SU-DHL-6 (cell line): ENCODE results near the gene MAF.

ENCODE experiments used
- H2AFZ ChIP-seq: fragments of 200-600 bp; sonication (generic); 2 replicates; pipeline ENCODE4 v1.6.1; 2014; ENCODE audit warnings: low read depth, mild to moderate bottlenecking, moderate library complexity, mixed read lengths, antibody characterized with exemption, low read length; ENCODE audit not compliant: severe bottlenecking
- H3F3A ChIP-seq: fragments of 200-600 bp; shearing (Covaris generic); 2 replicates; pipeline ENCODE4 v1.6.0; 2016; ENCODE audit warnings: antibody characterized with exemption, mild to moderate bottlenecking; ENCODE audit not compliant: insufficient read depth
- H3K27ac ChIP-seq: fragments of 200-600 bp; sonication (generic); 2 replicates; pipeline ENCODE4 v1.5.1; 2016; ENCODE audit warnings: low read depth, mild to moderate bottlenecking, low read length, moderate library complexity, mixed read lengths
- H3K27me3 ChIP-seq: fragments of 200-600 bp; sonication (generic), shearing (Covaris generic); 2 replicates; pipeline ENCODE4 v1.6.0; 2014; ENCODE audit warnings: mild to moderate bottlenecking, low read length
- H3K36me3 ChIP-seq: fragments of 200-600 bp; sonication (generic); 2 replicates; pipeline ENCODE4 v1.6.1; 2014; ENCODE audit warnings: mild to moderate bottlenecking, low read length, mixed read lengths
- H3K4me2 ChIP-seq: fragments of 300-600, 200-600 bp; shearing (Covaris generic), sonication (generic); 2 replicates; pipeline ENCODE4 v1.6.0; 2014; ENCODE audit warnings: low read length, low read depth, mild to moderate bottlenecking; ENCODE audit not compliant: poor library complexity, severe bottlenecking
- H3K4me3 ChIP-seq: fragments of 200-600 bp; sonication (generic); 2 replicates; pipeline ENCODE4 v1.5.1; 2014; ENCODE audit warnings: antibody characterized with exemption, low read length, mild to moderate bottlenecking, mixed read lengths; ENCODE audit not compliant: insufficient read depth, poor library complexity, severe bottlenecking
- H3K79me2 ChIP-seq: fragments of 200-600 bp; sonication (generic); 2 replicates; pipeline ENCODE4 v1.6.1; 2014; ENCODE audit warnings: mild to moderate bottlenecking, low read length, moderate library complexity; ENCODE audit not compliant: insufficient read depth
- H3K9ac ChIP-seq: fragments of 200-600 bp; sonication (generic); 2 replicates; pipeline ENCODE4 v1.7.0; 2014; ENCODE audit warnings: mild to moderate bottlenecking, low read length
- H3K9me2 ChIP-seq: fragments of 200-600 bp; sonication (generic); replicated peaks from 2 replicates; pipeline ENCODE4 v1.6.1; 2014; ENCODE audit warnings: low read length; ENCODE audit not compliant: insufficient read depth
- H3K9me3 ChIP-seq: fragments of 200-600 bp; sonication (generic); 2 replicates; pipeline ENCODE4 v1.6.1; 2014; ENCODE audit warnings: low read length, mixed read lengths; ENCODE audit not compliant: insufficient read depth
- H4K20me1 ChIP-seq: fragments of 200-600 bp; sonication (generic); 2 replicates; pipeline ENCODE4 v1.6.1; 2014; ENCODE audit warnings: low read depth, mild to moderate bottlenecking, antibody characterized with exemption, low read length, moderate library complexity, mixed read lengths
- EZH2phosphoT487 ChIP-seq: fragments of 200-600 bp; sonication (generic), shearing (Covaris generic); conservative IDR thresholded peaks from 2 replicates; pipeline ENCODE4 v1.6.1; 2018; ENCODE audit warnings: mild to moderate bottlenecking, antibody characterized with exemption, low read length, moderate library complexity, mixed read lengths
- TF ChIP-seq, protein P1 (sequence below): fragments of 200-600 bp; sonication (generic); IDR thresholded peaks from one replicate; pipeline ENCODE4 v1.5.1; 2017; ENCODE audit warnings: antibody characterized with exemption, mild to moderate bottlenecking, low read length, moderate library complexity; ENCODE audit not compliant: insufficient read depth, poor library complexity, severe bottlenecking

The MAF gene

DNA sequence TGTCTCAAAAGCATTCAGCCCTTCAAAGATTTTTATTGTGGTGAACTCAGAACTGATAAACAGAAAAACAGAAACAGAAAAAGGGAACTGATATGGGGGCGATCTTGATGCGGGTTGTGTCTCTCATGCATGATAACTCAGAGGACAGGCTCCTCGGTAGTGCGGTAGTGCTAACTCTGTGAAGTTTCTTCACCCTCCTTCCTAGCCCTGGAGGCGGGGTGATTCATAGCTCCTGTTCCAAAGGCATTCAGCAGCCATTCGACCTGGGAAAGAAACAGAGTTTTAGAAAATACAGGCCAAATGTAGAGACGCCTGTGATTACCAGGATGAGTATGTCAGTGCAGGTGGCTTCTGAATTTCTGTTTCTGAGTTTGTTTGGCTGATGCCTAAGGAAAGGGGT is 5.5 kb upstream of the MAF start:
- no peaks in the 10 kb centered on the region for H3K9me2 ChIP-seq
- no peak overlapping the region for H3K4me2 ChIP-seq
- no peaks in the 10 kb centered on the region for H3K27me3 ChIP-seq
- TF ChIP-seq, protein P1, sequence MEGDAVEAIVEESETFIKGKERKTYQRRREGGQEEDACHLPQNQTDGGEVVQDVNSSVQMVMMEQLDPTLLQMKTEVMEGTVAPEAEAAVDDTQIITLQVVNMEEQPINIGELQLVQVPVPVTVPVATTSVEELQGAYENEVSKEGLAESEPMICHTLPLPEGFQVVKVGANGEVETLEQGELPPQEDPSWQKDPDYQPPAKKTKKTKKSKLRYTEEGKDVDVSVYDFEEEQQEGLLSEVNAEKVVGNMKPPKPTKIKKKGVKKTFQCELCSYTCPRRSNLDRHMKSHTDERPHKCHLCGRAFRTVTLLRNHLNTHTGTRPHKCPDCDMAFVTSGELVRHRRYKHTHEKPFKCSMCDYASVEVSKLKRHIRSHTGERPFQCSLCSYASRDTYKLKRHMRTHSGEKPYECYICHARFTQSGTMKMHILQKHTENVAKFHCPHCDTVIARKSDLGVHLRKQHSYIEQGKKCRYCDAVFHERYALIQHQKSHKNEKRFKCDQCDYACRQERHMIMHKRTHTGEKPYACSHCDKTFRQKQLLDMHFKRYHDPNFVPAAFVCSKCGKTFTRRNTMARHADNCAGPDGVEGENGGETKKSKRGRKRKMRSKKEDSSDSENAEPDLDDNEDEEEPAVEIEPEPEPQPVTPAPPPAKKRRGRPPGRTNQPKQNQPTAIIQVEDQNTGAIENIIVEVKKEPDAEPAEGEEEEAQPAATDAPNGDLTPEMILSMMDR: no peak
- TF ChIP-seq EZH2phosphoT487: no peak
- no peaks in the 10 kb centered on the region for H3K79me2 ChIP-seq
- no peak overlapping the region for H2AFZ ChIP-seq
- H3F3A ChIP-seq: no peaks in the 10 kb centered on the region
- no peaks in the 10 kb centered on the region for H3K36me3 ChIP-seq
- H4K20me1 ChIP-seq: no peaks in the 10 kb centered on the region
- no peaks in the 10 kb centered on the region for H3K9me3 ChIP-seq
- no peak overlapping the region for H3K9ac ChIP-seq
- H3K4me3 ChIP-seq: no peak overlapping the region
- H3K27ac ChIP-seq: no peak overlapping the region

DNA sequence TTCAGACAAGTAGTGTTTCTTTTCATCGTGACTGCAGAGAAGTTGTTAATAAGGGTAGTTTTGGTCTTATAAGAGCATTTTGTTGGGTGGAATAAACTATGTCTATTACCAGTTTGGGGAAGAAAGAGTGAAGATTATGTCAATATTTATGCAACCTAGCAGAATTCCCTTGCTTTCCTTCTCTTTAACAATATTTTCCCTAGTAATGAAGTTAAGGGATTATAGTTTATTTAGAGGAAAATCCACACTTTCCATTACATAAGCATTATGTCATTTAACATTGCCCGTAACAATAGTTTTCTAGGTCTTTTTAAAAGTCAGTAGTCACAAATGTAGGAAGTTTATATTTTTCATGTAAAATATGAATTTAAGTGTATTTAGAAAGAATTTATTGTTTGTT is 2.5 kb upstream of the MAF start:
- H3K9me2 ChIP-seq: no peaks in the 10 kb centered on the region
- H3K4me3 ChIP-seq: no peak overlapping the region
- H3K4me2 ChIP-seq: no peak overlapping the region
- H3K27me3 ChIP-seq: no peaks in the 10 kb centered on the region
- H3K36me3 ChIP-seq: no peaks in the 10 kb centered on the region
- no peaks in the 10 kb centered on the region for H4K20me1 ChIP-seq
- H3K27ac ChIP-seq: no peak overlapping the region
- TF ChIP-seq EZH2phosphoT487: no peak
- TF ChIP-seq, protein P1: no peak
- H3K79me2 ChIP-seq: no peaks in the 10 kb centered on the region
- H3K9ac ChIP-seq: no peak overlapping the region
- no peaks in the 10 kb centered on the region for H3F3A ChIP-seq
- H3K9me3 ChIP-seq: no peaks in the 10 kb centered on the region
- H2AFZ ChIP-seq: no peak overlapping the region

DNA sequence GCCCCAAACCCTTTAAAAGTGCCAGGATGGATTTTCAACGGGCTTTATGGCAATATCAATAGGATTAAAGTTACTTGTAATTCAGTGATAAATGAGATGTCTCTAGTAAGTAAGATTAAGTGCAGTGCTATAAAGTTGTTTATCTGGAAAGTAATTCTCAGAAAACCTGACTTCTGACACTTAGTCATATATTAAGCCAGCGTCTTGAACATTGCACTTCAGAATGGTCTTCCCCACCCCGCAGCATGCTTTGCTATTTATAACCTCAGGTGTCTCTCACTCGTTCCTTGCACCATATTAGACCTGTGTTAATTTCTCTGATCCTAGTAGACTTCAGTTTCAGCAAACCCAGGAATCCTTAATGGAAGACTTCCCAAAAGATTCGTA is 2.1 kb upstream of the MAF start:
- Histone ChIP-seq H3K4me3 (no peak overlapping the region), H3K4me2 (no peak overlapping the region), H3F3A (no peaks in the 10 kb centered on the region), H3K9me2 (no peaks in the 10 kb centered on the region), H3K79me2 (no peaks in the 10 kb centered on the region), H3K27me3 (no peaks in the 10 kb centered on the region), H3K27ac (no peak overlapping the region), H3K9me3 (no peaks in the 10 kb centered on the region), H2AFZ (no peak overlapping the region), H3K36me3 (no peaks in the 10 kb centered on the region), H3K9ac (no peak overlapping the region), H4K20me1 (no peaks in the 10 kb centered on the region)
- TF ChIP-seq, protein P1: no peak
- no peak for TF ChIP-seq EZH2phosphoT487
